ENCODE data around the gene FGD2.

GRCh38 chr6:37014667-37015066, 9.2 kb downstream of the FGD2 start:
- TF ChIP-seq CTCF (IDR thresholded peaks at IDR 0.05) (no peak), POLR2A (IDR thresholded peaks at IDR 0.05) (no peak)

Data from testis (tissue), 2 donors.